Skeletal muscle satellite cell (primary cell): ENCODE data around the gene ZNF831.

Experiments used
- H3K27me3 ChIP-seq: 2 replicates; pipeline ENCODE4 v1.7.0; 2013; ENCODE audit warnings: low read length; ENCODE audit not compliant: control insufficient read depth, insufficient read depth
- H3K36me3 ChIP-seq: 2 replicates; pipeline ENCODE4 v1.7.0; 2013; ENCODE audit warnings: mild to moderate bottlenecking, control low read depth, low read length; ENCODE audit not compliant: insufficient read depth
- H3K4me1 ChIP-seq: 2 replicates; pipeline ENCODE4 v1.7.0; 2013; ENCODE audit warnings: low read length; ENCODE audit not compliant: control insufficient read depth, insufficient read depth
- H3K4me2 ChIP-seq: 2 replicates; pipeline ENCODE4 v1.7.0; 2013; ENCODE audit warnings: mild to moderate bottlenecking, low read length
- H3K4me3 ChIP-seq: 2 replicates; pipeline ENCODE4 v1.7.0; 2013; ENCODE audit warnings: low read length
- H3K9ac ChIP-seq: 2 replicates; pipeline ENCODE4 v1.7.0; 2013; ENCODE audit warnings: mild to moderate bottlenecking, low read depth, low read length, moderate library complexity
- H3K9me3 ChIP-seq: replicated peaks from 2 replicates; pipeline ENCODE4 v1.7.0; 2013; ENCODE audit warnings: mild to moderate bottlenecking, control low read depth, low read length

ZNF831 gene

DNA sequence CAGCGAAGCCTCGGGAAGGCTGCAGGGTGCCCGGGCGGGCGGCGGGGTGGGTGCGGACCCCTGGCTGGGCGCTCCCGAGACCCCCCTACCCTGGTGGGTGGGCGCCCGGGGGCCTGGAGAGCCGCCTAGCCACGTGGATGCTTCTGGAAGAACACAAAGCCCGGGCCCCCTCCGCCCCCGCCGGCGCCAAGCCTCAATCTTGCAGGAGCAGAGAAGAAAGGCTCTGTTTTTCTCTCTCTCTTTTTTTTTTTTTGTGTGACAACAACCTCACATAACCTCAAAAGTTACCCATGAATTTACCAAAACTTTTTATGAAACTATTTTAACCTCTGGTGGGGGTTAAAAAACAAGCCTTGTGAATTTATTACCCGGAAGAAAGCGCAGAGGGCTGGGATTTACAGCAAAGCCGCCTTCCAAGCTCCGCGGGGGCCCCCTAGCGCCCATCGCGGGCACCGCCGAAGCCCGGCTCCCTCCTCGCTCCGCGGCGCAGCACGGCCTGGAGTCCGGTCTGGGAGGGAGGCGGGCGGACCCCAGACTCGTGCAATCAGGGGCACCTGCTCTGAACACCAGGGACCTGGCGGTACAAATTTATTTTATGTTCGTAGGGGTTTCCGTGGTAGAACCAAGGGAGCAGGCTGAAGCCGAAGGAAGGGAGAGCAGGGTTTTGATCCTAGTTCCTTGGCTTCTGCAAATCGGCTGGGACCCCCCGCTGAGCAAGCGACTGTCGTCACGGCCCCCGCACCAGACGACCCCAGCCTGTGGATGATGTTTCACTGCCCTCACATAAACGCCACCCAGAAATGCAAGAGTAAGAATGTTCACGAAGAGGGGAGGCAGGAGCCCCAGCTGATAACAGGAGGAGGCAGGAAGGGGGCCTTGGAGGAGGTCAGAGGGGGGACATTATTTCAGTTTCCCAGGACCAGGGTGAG, 58.9 kb downstream of the ZNF831 start:
- Histone ChIP-seq H3K4me1 (no peaks in the 10 kb centered on the region), H3K4me2 (peak overlapping the region; percentile 85), H3K9me3 (no peaks in the 10 kb centered on the region), H3K27me3 (peaks cover 64% of the 10 kb centered on the region), H3K9ac (peak overlapping the region; percentile 46), H3K4me3 (peak overlapping the region; percentile 64), H3K36me3 (no peaks in the 10 kb centered on the region)

DNA sequence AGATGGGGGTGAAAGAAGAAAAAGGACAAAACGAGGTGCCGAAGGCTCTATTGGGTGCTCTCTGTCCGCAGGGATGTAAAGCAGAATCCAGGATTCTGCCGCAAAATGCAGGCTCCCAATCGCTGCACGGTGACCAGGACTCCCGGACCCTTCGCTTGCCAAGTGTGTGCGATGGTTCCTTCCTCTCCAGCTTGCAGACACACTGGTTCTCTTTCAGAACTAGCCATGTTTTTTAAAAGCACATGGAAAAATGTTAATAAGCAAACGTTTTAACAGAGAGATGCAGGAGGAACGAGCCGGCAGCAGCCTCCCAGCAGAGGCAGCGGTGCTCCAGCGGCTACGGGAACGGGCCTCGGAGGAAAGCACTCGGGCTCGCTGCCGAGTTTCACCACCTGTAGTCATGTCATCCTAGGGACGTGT, 59.6 kb downstream of the ZNF831 start:
- Histone ChIP-seq H3K4me3 (peak overlapping the region; percentile 64), H3K4me2 (peak overlapping the region; percentile 85), H3K36me3 (no peaks in the 10 kb centered on the region), H3K27me3 (peaks cover 64% of the 10 kb centered on the region), H3K9ac (no peak overlapping the region), H3K4me1 (no peaks in the 10 kb centered on the region), H3K9me3 (no peaks in the 10 kb centered on the region)

DNA sequence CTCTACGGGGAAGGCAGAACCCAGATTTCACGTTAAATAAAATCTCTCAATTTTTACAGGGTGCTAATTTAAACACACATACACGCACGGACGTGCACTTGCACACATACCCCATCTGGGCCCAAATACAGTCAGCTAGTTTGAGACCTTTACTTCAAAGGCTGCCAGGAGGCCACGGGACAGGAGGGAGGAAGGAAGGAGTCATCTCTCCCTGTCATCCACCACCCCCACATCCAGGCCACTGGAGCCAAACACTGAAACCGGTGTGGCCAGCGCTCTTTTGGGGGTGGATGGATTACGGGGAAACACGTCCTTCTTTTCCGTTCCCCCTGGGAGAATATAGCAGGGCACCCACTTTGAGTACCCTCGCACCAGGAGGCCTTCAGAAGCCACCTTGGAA, 60.1 kb downstream of the ZNF831 start:
- no peak overlapping the region for H3K9ac ChIP-seq
- no peaks in the 10 kb centered on the region for H3K9me3 ChIP-seq
- H3K4me3 ChIP-seq, result no peak overlapping the region
- no peak overlapping the region for H3K4me2 ChIP-seq
- H3K4me1 ChIP-seq, result no peaks in the 10 kb centered on the region
- H3K27me3 ChIP-seq, result peaks cover 64% of the 10 kb centered on the region
- H3K36me3 ChIP-seq, result no peaks in the 10 kb centered on the region

DNA sequence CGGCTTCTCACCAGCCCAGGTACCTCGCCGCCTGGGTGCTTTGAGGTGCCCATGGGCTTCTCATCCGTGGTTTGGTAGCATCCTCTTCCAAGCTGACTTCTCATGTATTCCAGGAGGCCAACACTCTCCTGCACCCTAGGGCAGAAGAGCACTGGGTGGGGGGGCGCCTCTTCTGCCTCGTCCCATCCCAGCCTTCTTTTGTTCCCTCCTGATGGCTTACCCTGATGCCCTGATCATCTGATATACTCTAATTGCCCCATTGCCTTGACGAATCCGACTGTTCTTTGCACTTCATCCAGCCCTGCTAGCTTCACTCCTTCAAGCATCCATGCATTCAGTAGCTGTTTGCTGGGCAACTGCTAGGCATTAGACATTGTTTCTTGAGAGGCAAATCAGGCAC, 60.6 kb downstream of the ZNF831 start:
- no peaks in the 10 kb centered on the region for H3K36me3 ChIP-seq
- H3K27me3 ChIP-seq, result peaks cover 60% of the 10 kb centered on the region
- H3K4me1 ChIP-seq, result no peaks in the 10 kb centered on the region
- no peaks in the 10 kb centered on the region for H3K9me3 ChIP-seq
- H3K4me2 ChIP-seq, result no peak overlapping the region
- no peak overlapping the region for H3K4me3 ChIP-seq
- no peak overlapping the region for H3K9ac ChIP-seq

DNA sequence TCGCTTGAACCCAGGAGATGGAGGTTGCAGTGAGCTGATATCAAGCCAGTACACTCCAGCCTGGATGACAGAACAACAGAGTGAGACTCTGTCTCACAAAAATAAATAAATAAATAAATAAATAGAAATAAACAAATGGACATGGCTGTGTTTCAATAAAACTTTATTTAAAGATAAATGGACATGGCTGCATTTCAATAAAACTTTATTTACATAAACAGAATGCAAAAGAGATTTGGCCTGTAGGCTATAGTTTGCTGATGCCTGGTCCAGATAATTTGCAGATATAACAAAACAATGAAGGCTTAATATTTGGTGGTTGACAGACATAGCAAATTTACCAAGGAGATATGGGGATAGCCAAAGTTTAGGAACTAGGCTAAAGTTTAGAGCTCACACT, 66.8 kb downstream of the ZNF831 start:
- Histone ChIP-seq H3K9me3 (no peaks in the 10 kb centered on the region), H3K27me3 (peaks cover 11% of the 10 kb centered on the region), H3K9ac (no peak overlapping the region), H3K4me3 (no peak overlapping the region), H3K4me2 (no peak overlapping the region), H3K36me3 (no peaks in the 10 kb centered on the region), H3K4me1 (no peaks in the 10 kb centered on the region)

DNA sequence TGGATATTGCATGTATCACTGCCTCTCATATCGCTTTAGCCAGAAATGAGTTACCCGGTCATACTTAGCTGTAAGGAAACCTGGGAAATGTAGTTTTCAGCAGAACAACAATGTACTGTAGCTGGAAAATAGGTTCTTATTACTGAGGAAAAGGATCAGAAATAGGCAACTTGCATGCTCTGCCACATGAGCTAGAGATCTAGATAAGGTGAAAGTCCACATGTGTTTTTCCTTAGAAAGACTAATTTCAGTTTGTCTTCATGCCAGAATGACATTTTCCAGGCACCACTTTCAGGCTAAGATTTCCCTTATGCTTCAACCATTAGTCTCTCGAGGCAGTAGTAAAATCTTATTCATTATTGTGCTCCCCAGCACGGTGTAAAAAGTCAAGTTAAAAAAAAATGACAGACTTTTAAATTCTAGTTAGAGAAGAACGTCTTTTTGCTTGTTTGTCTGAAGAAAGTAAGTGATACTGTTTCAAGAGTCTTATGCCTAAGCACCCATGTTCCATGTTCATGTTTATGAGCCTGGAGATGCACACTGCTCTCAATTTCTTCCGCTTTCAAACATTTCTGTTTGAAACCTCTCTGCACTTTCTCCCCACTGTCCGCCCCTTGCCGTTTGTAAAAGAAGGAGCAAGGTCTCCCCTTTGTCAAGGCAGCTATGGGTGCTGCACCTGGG, 67.6 kb downstream of the ZNF831 start:
- H3K4me3 ChIP-seq, result no peak overlapping the region
- no peaks in the 10 kb centered on the region for H3K9me3 ChIP-seq
- H3K36me3 ChIP-seq, result no peaks in the 10 kb centered on the region
- H3K4me2 ChIP-seq, result no peak overlapping the region
- no peak overlapping the region for H3K9ac ChIP-seq
- peaks cover 4% of the 10 kb centered on the region for H3K27me3 ChIP-seq
- H3K4me1 ChIP-seq, result no peaks in the 10 kb centered on the region

DNA sequence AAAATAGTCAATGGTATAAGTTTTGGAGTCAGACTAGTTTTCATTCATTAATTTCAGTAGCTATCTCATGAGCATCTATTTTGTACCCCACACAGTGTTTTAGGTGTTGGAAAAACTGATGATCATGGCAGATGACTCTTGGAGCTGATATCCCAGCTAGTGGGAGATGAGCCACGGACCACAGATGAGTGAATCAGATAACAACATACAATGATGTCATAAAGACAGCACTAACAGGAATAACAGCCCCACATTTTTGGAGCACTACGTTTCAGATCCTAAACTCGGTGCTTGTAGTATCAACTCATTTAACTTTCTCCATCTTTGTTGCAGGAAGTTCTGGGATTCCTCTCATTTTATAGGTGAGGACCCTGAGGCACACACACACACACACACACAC, 69.0 kb downstream of the ZNF831 start:
- H3K36me3 ChIP-seq, result no peaks in the 10 kb centered on the region

DNA sequence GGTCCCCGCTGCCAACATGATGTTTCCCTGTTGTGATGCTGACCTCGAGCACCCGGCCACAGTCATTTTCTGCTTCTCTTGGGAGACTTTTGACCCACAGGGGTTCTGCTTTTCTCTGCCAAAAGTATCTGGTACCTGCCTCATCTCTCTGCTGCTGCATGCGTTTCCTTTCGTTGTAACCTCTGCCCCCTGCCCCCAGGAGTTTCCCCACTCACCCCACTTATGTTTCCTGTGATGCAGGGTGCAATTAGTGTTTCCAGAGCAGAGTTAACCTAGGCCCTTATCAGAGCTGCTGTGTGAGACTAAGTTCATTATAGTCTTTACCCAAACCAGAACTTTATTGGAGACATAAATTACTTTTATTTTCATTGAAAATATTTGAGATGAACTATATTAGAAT, 71.6 kb downstream of the ZNF831 start:
- no peak overlapping the region for H3K4me2 ChIP-seq
- no peaks in the 10 kb centered on the region for H3K4me1 ChIP-seq
- H3K9me3 ChIP-seq, result no peaks in the 10 kb centered on the region
- no peak overlapping the region for H3K4me3 ChIP-seq
- no peak overlapping the region for H3K9ac ChIP-seq
- no peaks in the 10 kb centered on the region for H3K27me3 ChIP-seq
- no peaks in the 10 kb centered on the region for H3K36me3 ChIP-seq

More for the DNA sequence above, 69.0 kb downstream of the ZNF831 start:
- Histone ChIP-seq H3K9ac (no peak overlapping the region), H3K27me3 (no peaks in the 10 kb centered on the region), H3K9me3 (no peaks in the 10 kb centered on the region), H3K4me3 (no peak overlapping the region), H3K4me2 (no peak overlapping the region), H3K4me1 (no peaks in the 10 kb centered on the region)

DNA sequence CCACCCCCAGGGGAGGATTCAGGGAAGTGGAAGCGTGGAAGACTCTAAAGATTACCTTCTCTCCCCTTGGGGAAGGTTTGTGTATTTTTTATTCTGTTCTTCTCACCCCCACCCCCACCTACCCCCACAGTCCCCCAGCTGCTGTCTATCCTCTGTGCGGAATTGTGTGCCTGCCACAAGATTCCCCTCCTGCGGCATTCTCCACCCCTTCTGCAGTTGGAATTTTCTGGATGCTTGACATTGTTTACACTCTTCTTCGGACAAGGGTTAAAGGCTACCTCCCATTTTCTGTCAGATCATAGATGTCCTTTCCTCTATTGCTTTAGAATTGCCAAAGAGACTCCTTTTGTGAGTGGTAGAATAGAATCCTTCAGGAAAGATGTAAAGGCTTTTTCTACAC, 76.4 kb downstream of the ZNF831 start:
- Histone ChIP-seq H3K4me2 (no peak overlapping the region), H3K36me3 (no peaks in the 10 kb centered on the region)

DNA sequence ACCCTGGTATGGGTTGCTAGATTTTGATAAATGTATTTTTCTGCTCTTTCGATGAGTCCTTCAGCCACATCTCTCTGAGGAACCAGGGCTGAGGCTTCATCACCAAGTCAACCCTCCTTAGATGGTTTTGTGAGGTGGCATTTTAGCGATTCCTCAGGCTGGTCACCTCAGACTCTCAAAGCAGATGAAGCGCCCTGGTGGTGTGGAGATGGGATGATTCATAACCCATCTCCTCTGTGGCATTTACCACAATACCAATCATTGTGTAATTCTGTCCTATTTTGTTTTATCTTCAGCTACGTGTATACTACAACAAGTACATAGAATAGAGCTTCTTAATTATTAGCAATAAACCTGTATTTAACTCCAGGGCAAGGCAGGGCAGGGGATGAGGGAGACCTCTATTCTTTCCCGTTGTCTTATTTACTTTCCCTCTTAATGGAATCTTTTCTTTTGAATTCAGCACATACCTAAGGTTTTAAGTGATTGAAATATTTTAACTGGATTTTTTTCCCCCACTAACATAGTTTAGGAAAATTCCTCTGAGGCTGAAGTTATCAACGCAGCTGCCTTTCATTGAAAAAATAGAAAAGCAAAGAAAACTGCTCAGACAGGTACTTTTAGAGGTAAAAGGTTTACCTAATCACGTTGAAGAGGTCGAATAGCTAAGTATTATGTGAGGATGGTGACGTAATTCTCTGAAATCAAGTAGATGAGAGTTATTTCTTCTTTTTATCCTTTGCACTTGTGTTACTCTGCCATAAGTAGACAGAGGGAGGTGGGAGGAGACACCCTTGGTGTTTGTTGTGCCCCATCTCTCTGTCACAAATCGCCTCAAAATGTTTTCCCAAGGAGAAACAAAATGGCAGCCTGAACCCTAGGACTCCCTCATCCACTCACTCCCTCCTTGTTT, 79.3 kb downstream of the ZNF831 start:
- no peaks in the 10 kb centered on the region for H3K4me1 ChIP-seq
- H3K36me3 ChIP-seq, result no peaks in the 10 kb centered on the region
- no peaks in the 10 kb centered on the region for H3K9me3 ChIP-seq
- H3K4me2 ChIP-seq, result no peak overlapping the region
- no peak overlapping the region for H3K4me3 ChIP-seq
- peaks cover 5% of the 10 kb centered on the region for H3K27me3 ChIP-seq
- H3K9ac ChIP-seq, result no peak overlapping the region

More for the DNA sequence above, 76.4 kb downstream of the ZNF831 start:
- Histone ChIP-seq H3K4me3 (no peak overlapping the region), H3K4me1 (no peaks in the 10 kb centered on the region), H3K9ac (no peak overlapping the region), H3K27me3 (no peaks in the 10 kb centered on the region), H3K9me3 (no peaks in the 10 kb centered on the region)
